Measurements from ENCODE around the gene RAB43. TPM values are rescaled to one million over a fixed set of nuclear protein-coding genes. Genes with fewer than 3 reads are reported as not detected.
A peak's percentile ranks its signal among the peaks of the same experiment; 100 is the strongest.
"Not testable (repeated sequence)": the region's sequence is repeated elsewhere in the genome, so short reads cannot be mapped to it uniquely, and the experiment has no call there.

The RAB43 gene
- total RNA-seq, 2 experiments from 2014 or later = 45.7 to 49.7 TPM

- CTCF ChIA-PET = interaction anchor here (1.1 kb wide), 1 partner anchor 115 kb away, joined by 4 read pairs; no protein-coding TSS in a partner anchor
- Mint-ChIP-seq H3K36me3 (no peaks in the 10 kb centered on the region), H3K4me1 (ENCODE audit: low read depth) (no peaks in the 10 kb centered on the region), H3K9me3 (no peaks in the 10 kb centered on the region), H3K27me3 (no peaks in the 10 kb centered on the region), H3K4me3 (no peak overlapping the region), H3K27ac (no peak overlapping the region)
- no peak for DNase-seq
- POLR2A ChIA-PET = no interaction called here
- intact Hi-C loops (cut with micrococcal nuclease) = no loop called here
Measured at GRCh38 chr3:129085165-129085715, 36.4 kb downstream of the RAB43 start.

- no peaks in the 10 kb centered on the region for H3K4me1 Mint-ChIP-seq (ENCODE audit: low read depth)
- H3K27me3 Mint-ChIP-seq = no peaks in the 10 kb centered on the region
- no peak overlapping the region for H3K4me3 Mint-ChIP-seq
- ChIA-PET CTCF (interaction anchor here (1.1 kb wide), 1 partner anchor 114 kb away, joined by 4 read pairs; no protein-coding TSS in a partner anchor), POLR2A (no interaction called here)
- no peak overlapping the region for H3K27ac Mint-ChIP-seq
- DNase-seq = no peak
- H3K36me3 Mint-ChIP-seq = no peaks in the 10 kb centered on the region
- H3K9me3 Mint-ChIP-seq = no peaks in the 10 kb centered on the region
- intact Hi-C loops (cut with micrococcal nuclease) = no loop called here
Measured at GRCh38 chr3:129084501-129084900, 37.1 kb downstream of the RAB43 start.

- CTCF ChIA-PET = no interaction called here
- intact Hi-C loops (cut with micrococcal nuclease) = no loop called here
- Mint-ChIP-seq H3K27me3 (no peaks in the 10 kb centered on the region), H3K9me3 (no peaks in the 10 kb centered on the region), H3K27ac (no peak overlapping the region), H3K4me3 (no peak overlapping the region), H3K4me1 (ENCODE audit: low read depth) (no peaks in the 10 kb centered on the region), H3K36me3 (no peaks in the 10 kb centered on the region)
- no peak for DNase-seq
- POLR2A ChIA-PET = no interaction called here
Measured at GRCh38 chr3:129082026-129082425, 39.6 kb downstream of the RAB43 start.

- Mint-ChIP-seq H3K27ac (no peak overlapping the region), H3K36me3 (no peaks in the 10 kb centered on the region), H3K4me1 (ENCODE audit: low read depth) (no peaks in the 10 kb centered on the region), H3K27me3 (no peaks in the 10 kb centered on the region), H3K4me3 (no peak overlapping the region), H3K9me3 (no peaks in the 10 kb centered on the region)
- POLR2A ChIA-PET = no interaction called here
- no peak for DNase-seq
- intact Hi-C loops (cut with micrococcal nuclease) = no loop called here
- CTCF ChIA-PET = interaction anchor here (0.7 to 1.1 kb wide), 2 partner anchors 13 to 28 kb away, joined by 3 read pairs; no protein-coding TSS in a partner anchor
Measured at GRCh38 chr3:129081503-129081902, 40.1 kb downstream of the RAB43 start.

GRCh38 chr3:129078510-129078909 lies 43.1 kb downstream of the RAB43 start:
- Mint-ChIP-seq H3K36me3 (no peaks in the 10 kb centered on the region), H3K4me3 (no peak overlapping the region), H3K27me3 (no peaks in the 10 kb centered on the region), H3K9me3 (no peaks in the 10 kb centered on the region), H3K27ac (no peak overlapping the region), H3K4me1 (ENCODE audit: low read depth) (no peaks in the 10 kb centered on the region)
- intact Hi-C loops (cut with micrococcal nuclease) = no loop called here
- DNase-seq = no peak
- ChIA-PET CTCF (no interaction called here), POLR2A (no interaction called here)

- Mint-ChIP-seq H3K27ac (no peak overlapping the region), H3K4me1 (ENCODE audit: low read depth) (no peaks in the 10 kb centered on the region), H3K27me3 (no peaks in the 10 kb centered on the region), H3K4me3 (no peak overlapping the region), H3K9me3 (no peaks in the 10 kb centered on the region), H3K36me3 (no peaks in the 10 kb centered on the region)
- CTCF ChIA-PET = no interaction called here
- intact Hi-C loops (cut with micrococcal nuclease) = no loop called here
- DNase-seq = no peak
- POLR2A ChIA-PET = no interaction called here
Measured at GRCh38 chr3:129077222-129077621, 44.4 kb downstream of the RAB43 start.

GRCh38 chr3:129070086-129070885 lies 51.3 kb downstream of the RAB43 start:
- Mint-ChIP-seq H3K4me3 (no peak overlapping the region), H3K27ac (no peak overlapping the region), H3K27me3 (peaks cover 5% of the 10 kb centered on the region), H3K4me1 (ENCODE audit: low read depth) (peaks cover 7% of the 10 kb centered on the region), H3K9me3 (peaks cover 3% of the 10 kb centered on the region), H3K36me3 (no peaks in the 10 kb centered on the region)
- POLR2A ChIA-PET = no interaction called here
- no peak for DNase-seq
- CTCF ChIA-PET = interaction anchor here (1.2 to 5.5 kb wide), 2 partner anchors 17 to 54 kb away, joined by 5 to 50 read pairs; no protein-coding TSS in a partner anchor
- intact Hi-C loops (cut with micrococcal nuclease) = no loop called here

- H3K36me3 Mint-ChIP-seq; H3K27ac Mint-ChIP-seq; intact Hi-C loops (cut with micrococcal nuclease); H3K9me3 Mint-ChIP-seq; H3K4me3 Mint-ChIP-seq; H3K27me3 Mint-ChIP-seq; DNase-seq; H3K4me1 Mint-ChIP-seq (ENCODE audit: low read depth): not testable (repeated sequence)
- POLR2A ChIA-PET = interaction anchor here (0.8 to 0.9 kb wide), 3 partner anchors 16 to 52 kb away, joined by 3 to 6 read pairs (median 3); no protein-coding TSS in a partner anchor
- CTCF ChIA-PET = interaction anchor here (0.8 to 5.5 kb wide), 6 partner anchors 17 to 177 kb away, joined by 3 to 50 read pairs (median 10); no protein-coding TSS in a partner anchor
Measured at GRCh38 chr3:129069313-129070085, 52.1 kb downstream of the RAB43 start.

- peak overlapping the region; percentile 29 for H3K4me3 Mint-ChIP-seq
- peaks cover 7% of the 10 kb centered on the region for H3K4me1 Mint-ChIP-seq (ENCODE audit: low read depth)
- H3K9me3 Mint-ChIP-seq = peaks cover 3% of the 10 kb centered on the region
- H3K27me3 Mint-ChIP-seq = peaks cover 5% of the 10 kb centered on the region
- H3K36me3 Mint-ChIP-seq = no peaks in the 10 kb centered on the region
- intact Hi-C loops (cut with micrococcal nuclease) = no loop called here
- peak; percentile 30 for DNase-seq
- no peak overlapping the region for H3K27ac Mint-ChIP-seq
- POLR2A ChIA-PET = interaction anchor here (0.8 to 0.9 kb wide), 4 partner anchors 15 to 52 kb away, joined by 3 to 6 read pairs (median 4); no protein-coding TSS in a partner anchor
- CTCF ChIA-PET = interaction anchor here (0.8 to 5.5 kb wide), 8 partner anchors 12 to 178 kb away, joined by 3 to 50 read pairs (median 4); no protein-coding TSS in a partner anchor
Measured at GRCh38 chr3:129068291-129068886, 53.2 kb downstream of the RAB43 start.

- CTCF ChIA-PET = interaction anchor here (0.8 to 5.5 kb wide), 6 partner anchors 13 to 178 kb away, joined by 3 to 50 read pairs (median 9); no protein-coding TSS in a partner anchor
- intact Hi-C loops (cut with micrococcal nuclease); H3K9me3 Mint-ChIP-seq; H3K4me1 Mint-ChIP-seq (ENCODE audit: low read depth); H3K27ac Mint-ChIP-seq; H3K36me3 Mint-ChIP-seq; H3K27me3 Mint-ChIP-seq: not testable (repeated sequence)
- DNase-seq = peak; percentile 43
- POLR2A ChIA-PET = interaction anchor here (0.8 kb wide), 1 partner anchor 51 kb away, joined by 4 read pairs; no protein-coding TSS in a partner anchor
- H3K4me3 Mint-ChIP-seq = peak overlapping the region; percentile 29
Measured at GRCh38 chr3:129067719-129068118, 53.9 kb downstream of the RAB43 start.

GRCh38 chr3:129065720-129066073 lies 55.9 kb downstream of the RAB43 start:
- ChIA-PET CTCF (interaction anchor here (1.2 to 5.5 kb wide), 3 partner anchors 13 to 95 kb away, joined by 7 to 50 read pairs (median 8); no protein-coding TSS in a partner anchor), POLR2A (no interaction called here)
- Mint-ChIP-seq H3K9me3 (peaks cover 3% of the 10 kb centered on the region), H3K4me1 (ENCODE audit: low read depth) (peaks cover 7% of the 10 kb centered on the region), H3K27ac (no peak overlapping the region), H3K36me3 (no peaks in the 10 kb centered on the region), H3K4me3 (no peak overlapping the region), H3K27me3 (peaks cover 5% of the 10 kb centered on the region)
- intact Hi-C loops (cut with micrococcal nuclease) = no loop called here
- no peak for DNase-seq
